HCT116 (cell line): ENCODE measurements around the gene TRIM63. TPM values are rescaled to one million over a fixed set of nuclear protein-coding genes. Genes with fewer than 3 reads are reported as not detected.

Experiments
- ATAC-seq: fragments of 200-7000 bp; cut with Tn5 transposase; 2 replicates; pipeline ENCODE4 v1.9.1; 2020; ENCODE audit warnings: mild to moderate bottlenecking, moderate library complexity
- BruUV-seq: library from RNA; stranded (reverse); fragments of 400-500 nt; replicated peaks from 2 replicates; lab custom pipeline; 2021; lab: Mats Ljungman, UMichigan
- CTCF ChIA-PET: fragments of 300-600 bp; sonication (Branson Sonifier 250); formaldehyde crosslinking; loops from one replicate; lab custom pipeline; 2021; ENCODE audit warnings: antibody characterized with exemption; lab: Charles Lee
- POLR2A ChIA-PET: fragments of 300-600, 350-600 bp; sonication (Branson Sonifier 250); formaldehyde crosslinking; loops from one replicate; lab custom pipeline; 2021; ENCODE audit warnings: antibody characterized with exemption; lab: Charles Lee
- RAD21 ChIA-PET, 2 experiments: fragments of 300-600 bp; sonication (Branson Sonifier 250); formaldehyde crosslinking; loops; one replicate each; lab custom pipeline; 2023; ENCODE audit warnings: low total read pairs in 2 of 2; ENCODE audit not compliant: uncharacterized antibody in 2 of 2, unreplicated experiment in 2 of 2, low non-redundant PET in 1 of 2; lab: Charles Lee
- DNase-seq: peaks from one replicate; pipeline ENCODE4 v3.0.0-alpha.2; 2010; ENCODE audit warnings: low read depth, low spot score
- H2AFZ ChIP-seq: fragments of 200-600 bp; shearing (Covaris generic), sonication (generic); 2 replicates; pipeline ENCODE4 v1.6.1; 2017; ENCODE audit warnings: low read depth, mixed run types, mixed read lengths, antibody characterized with exemption, low read length; ENCODE audit not compliant: poor library complexity, severe bottlenecking
- H3K27ac ChIP-seq: 2 replicates; pipeline ENCODE4 v1.5.1; 2012; ENCODE audit warnings: low read depth, low read length
- H3K27me3 ChIP-seq: fragments of 200-600 bp; sonication (generic); 2 replicates; pipeline ENCODE4 v1.6.1; 2016; ENCODE audit warnings: mixed run types, low read length, mixed read lengths; ENCODE audit not compliant: insufficient read depth
- H3K36me3 ChIP-seq, 2 experiments: fragments of 200-500 bp in 1 of 2; fragments of 200-600 bp in 1 of 2; sonication (Bioruptor generic) in 1 of 2; sonication (generic) in 1 of 2; 2 replicates each; pipeline versions ENCODE4 v1.5.1 to v1.6.1; 2014 to 2016; ENCODE audit warnings: low read length in 2 of 2, inconsistent platforms in 1 of 2, mixed read lengths in 1 of 2, mixed run types in 1 of 2; ENCODE audit not compliant: insufficient read depth in 2 of 2, control insufficient read depth in 1 of 2
- H3K4me1 ChIP-seq, 2 experiments: fragments of 200-600 bp in 1 of 2; sonication (generic) in 1 of 2; 2 replicates each; pipeline versions ENCODE4 v1.5.1 to v1.6.1; 2012 to 2017; ENCODE audit warnings: low read length in 2 of 2, inconsistent platforms in 1 of 2, mild to moderate bottlenecking in 1 of 2, mixed read lengths in 1 of 2, mixed run types in 1 of 2, moderate library complexity in 1 of 2; ENCODE audit not compliant: insufficient read depth in 2 of 2, control insufficient read depth in 1 of 2
- H3K4me2 ChIP-seq: fragments of 200-600 bp; sonication (generic); 2 replicates; pipeline ENCODE4 v1.6.1; 2017; ENCODE audit warnings: mixed run types, low read length, mixed read lengths
- H3K4me3 ChIP-seq, 2 experiments: fragments of 200-600 bp in 1 of 2; sonication (generic) in 1 of 2; replicated peaks in 1 of 2; 2 replicates each; pipeline ENCODE4 v1.5.1; 2011 to 2016; ENCODE audit warnings: low read length in 2 of 2, control low read depth in 1 of 2, low read depth in 1 of 2, mild to moderate bottlenecking in 1 of 2, mixed read lengths in 1 of 2, mixed run types in 1 of 2
- H3K79me2 ChIP-seq: fragments of 200-600 bp; sonication (generic); 2 replicates; pipeline ENCODE4 v1.6.1; 2017; ENCODE audit warnings: mild to moderate bottlenecking, mixed run types, low read length, moderate library complexity, mixed read lengths; ENCODE audit not compliant: insufficient read depth
- H3K9ac ChIP-seq: fragments of 200-600 bp; sonication (generic); 2 replicates; pipeline ENCODE4 v1.6.1; 2016; ENCODE audit warnings: low read length, mixed read lengths
- H3K9me2 ChIP-seq: fragments of 200-600 bp; sonication (generic), shearing (Covaris generic); 2 replicates; pipeline ENCODE4 v1.6.1; 2017; ENCODE audit warnings: mixed run types, mild to moderate bottlenecking, moderate library complexity; ENCODE audit not compliant: insufficient read depth
- H3K9me3 ChIP-seq, 2 experiments: fragments of 200-500 bp in 1 of 2; fragments of 200-600 bp in 1 of 2; sonication (Bioruptor generic) in 1 of 2; sonication (generic) in 1 of 2; 2 replicates each; pipeline ENCODE4 v1.6.1; 2014 to 2017; ENCODE audit warnings: low read length in 2 of 2, mixed read lengths in 2 of 2, inconsistent platforms in 1 of 2, low read depth in 1 of 2, mild to moderate bottlenecking in 1 of 2, mixed run types in 1 of 2, moderate library complexity in 1 of 2; ENCODE audit not compliant: control insufficient read depth in 1 of 2, insufficient read depth in 1 of 2
- H4K20me1 ChIP-seq: fragments of 200-600 bp; sonication (generic), shearing (Covaris generic); 2 replicates; pipeline ENCODE4 v1.6.1; 2017; ENCODE audit warnings: mixed run types, mild to moderate bottlenecking, moderate library complexity; ENCODE audit not compliant: insufficient read depth
- EZH2phosphoT487 ChIP-seq: fragments of 200-600 bp; IDR thresholded peaks from 2 replicates; pipeline ENCODE4 v1.6.1; 2018; ENCODE audit warnings: antibody characterized with exemption, borderline replicate concordance
- TCF7L2 ChIP-seq: IDR thresholded peaks from 2 replicates; pipeline ENCODE4 v1.7.0; 2011; ENCODE audit warnings: borderline replicate concordance, inconsistent platforms; ENCODE audit not compliant: insufficient read depth, insufficient read length; ENCODE audit errors: extremely low read depth
- intact Hi-C: fragments of 100-400 bp; cut with micrococcal nuclease; formaldehyde crosslinking; loops from 2 replicates; pipeline ENCODE4 v1.10.0; 2022
- total RNA-seq: library from RNA; stranded (reverse); gene quantifications from one replicate; pipeline ENCODE4 v1.2.1, GENCODE V29; 2021; ENCODE audit not compliant: unreplicated experiment
- TF ChIP-seq, protein P1 (sequence below), 3 experiments: fragments of 200-600 bp in 1 of 3; sonication (generic) in 1 of 3; IDR thresholded peaks in 2 of 3; conservative IDR thresholded peaks in 1 of 3; 2 replicates each; pipeline ENCODE4 v1.5.1; 2012 to 2017; ENCODE audit warnings: low read depth in 2 of 3, low read length in 2 of 3, antibody characterized with exemption in 1 of 3, borderline replicate concordance in 1 of 3, control low read depth in 1 of 3, mild to moderate bottlenecking in 1 of 3, mixed read lengths in 1 of 3, mixed run types in 1 of 3, moderate library complexity in 1 of 3; ENCODE audit not compliant: insufficient read depth in 1 of 3
- TF ChIP-seq, protein P2 (sequence below): IDR thresholded peaks from 2 replicates; pipeline ENCODE4 v1.6.1; 2012
- TF ChIP-seq, protein P3 (sequence below): IDR thresholded peaks from 2 replicates; pipeline ENCODE4 v1.6.1; 2012; ENCODE audit warnings: low read depth
- TF ChIP-seq, protein P4 (sequence below): IDR thresholded peaks from 2 replicates; pipeline ENCODE4 v1.6.1; 2012

Gene TRIM63
- total RNA-seq, 1 experiment from 2014 or later = not detected

DNA sequence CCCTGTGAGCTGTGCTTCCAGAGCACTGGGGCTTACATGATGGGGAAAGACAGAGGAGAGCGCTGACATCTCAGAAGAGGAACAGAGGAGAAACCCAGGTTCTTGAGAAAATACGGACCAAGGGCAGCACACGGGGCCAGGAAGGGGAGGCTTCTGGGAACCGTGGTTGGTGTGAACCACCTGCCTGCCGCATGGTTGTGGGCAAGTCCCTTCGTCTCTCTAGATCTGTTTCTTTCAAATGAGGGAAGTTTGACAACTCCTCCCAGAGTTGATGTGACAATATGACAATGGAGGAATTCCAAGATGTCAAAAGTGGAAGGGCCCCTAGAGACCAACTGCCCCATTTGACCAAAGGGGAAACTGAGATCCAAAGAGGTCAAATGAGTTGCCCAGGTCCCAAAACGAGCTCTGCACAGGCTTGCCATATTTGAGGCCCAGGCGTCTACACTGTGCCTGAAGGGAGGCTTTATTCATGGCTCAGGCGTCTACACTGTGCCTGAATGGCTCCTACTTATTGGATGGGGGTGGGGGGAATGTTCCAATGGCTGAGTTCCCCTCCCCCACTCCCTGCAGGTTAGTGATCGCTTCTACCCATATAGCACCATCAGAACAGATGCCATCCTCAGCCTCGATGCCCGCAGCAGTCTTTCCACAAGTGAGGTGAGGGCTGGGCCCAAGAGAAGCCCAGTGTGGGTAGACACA, 34.6 kb downstream of the TRIM63 start:
- Histone ChIP-seq H3K27me3 (no peaks in the 10 kb centered on the region), H3K27ac (no peak overlapping the region), H3K9me3 (no peaks in the 10 kb centered on the region), H2AFZ (no peak overlapping the region), H3K9ac (no peak overlapping the region), H3K79me2 (no peaks in the 10 kb centered on the region), H3K4me2 (no peak overlapping the region), H3K4me3 (no peak overlapping the region), H4K20me1 (no peaks in the 10 kb centered on the region), H3K36me3 (no peaks in the 10 kb centered on the region), H3K4me1 (peaks cover 11 to 27% of the 10 kb centered on the region in 2 experiments), H3K9me2 (no peaks in the 10 kb centered on the region)
- BruUV-seq = no TSS peak
- POLR2A ChIA-PET = no interaction called here
- TF ChIP-seq EZH2phosphoT487 (no peak), TCF7L2 (no peak)
- TF ChIP-seq, protein P1, sequence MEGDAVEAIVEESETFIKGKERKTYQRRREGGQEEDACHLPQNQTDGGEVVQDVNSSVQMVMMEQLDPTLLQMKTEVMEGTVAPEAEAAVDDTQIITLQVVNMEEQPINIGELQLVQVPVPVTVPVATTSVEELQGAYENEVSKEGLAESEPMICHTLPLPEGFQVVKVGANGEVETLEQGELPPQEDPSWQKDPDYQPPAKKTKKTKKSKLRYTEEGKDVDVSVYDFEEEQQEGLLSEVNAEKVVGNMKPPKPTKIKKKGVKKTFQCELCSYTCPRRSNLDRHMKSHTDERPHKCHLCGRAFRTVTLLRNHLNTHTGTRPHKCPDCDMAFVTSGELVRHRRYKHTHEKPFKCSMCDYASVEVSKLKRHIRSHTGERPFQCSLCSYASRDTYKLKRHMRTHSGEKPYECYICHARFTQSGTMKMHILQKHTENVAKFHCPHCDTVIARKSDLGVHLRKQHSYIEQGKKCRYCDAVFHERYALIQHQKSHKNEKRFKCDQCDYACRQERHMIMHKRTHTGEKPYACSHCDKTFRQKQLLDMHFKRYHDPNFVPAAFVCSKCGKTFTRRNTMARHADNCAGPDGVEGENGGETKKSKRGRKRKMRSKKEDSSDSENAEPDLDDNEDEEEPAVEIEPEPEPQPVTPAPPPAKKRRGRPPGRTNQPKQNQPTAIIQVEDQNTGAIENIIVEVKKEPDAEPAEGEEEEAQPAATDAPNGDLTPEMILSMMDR (IDR thresholded peaks at IDR 0.05 in 2 of 3, conservative IDR thresholded peaks at IDR 0.05 in 1 of 3; ENCODE audit: borderline replicate concordance in 1 of 3, insufficient read depth in 1 of 3, low read depth in 2 of 3, low read length in 2 of 3) = no peak
- TF ChIP-seq, protein P2, sequence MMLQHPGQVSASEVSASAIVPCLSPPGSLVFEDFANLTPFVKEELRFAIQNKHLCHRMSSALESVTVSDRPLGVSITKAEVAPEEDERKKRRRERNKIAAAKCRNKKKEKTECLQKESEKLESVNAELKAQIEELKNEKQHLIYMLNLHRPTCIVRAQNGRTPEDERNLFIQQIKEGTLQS = no peak
- TF ChIP-seq, protein P3, sequence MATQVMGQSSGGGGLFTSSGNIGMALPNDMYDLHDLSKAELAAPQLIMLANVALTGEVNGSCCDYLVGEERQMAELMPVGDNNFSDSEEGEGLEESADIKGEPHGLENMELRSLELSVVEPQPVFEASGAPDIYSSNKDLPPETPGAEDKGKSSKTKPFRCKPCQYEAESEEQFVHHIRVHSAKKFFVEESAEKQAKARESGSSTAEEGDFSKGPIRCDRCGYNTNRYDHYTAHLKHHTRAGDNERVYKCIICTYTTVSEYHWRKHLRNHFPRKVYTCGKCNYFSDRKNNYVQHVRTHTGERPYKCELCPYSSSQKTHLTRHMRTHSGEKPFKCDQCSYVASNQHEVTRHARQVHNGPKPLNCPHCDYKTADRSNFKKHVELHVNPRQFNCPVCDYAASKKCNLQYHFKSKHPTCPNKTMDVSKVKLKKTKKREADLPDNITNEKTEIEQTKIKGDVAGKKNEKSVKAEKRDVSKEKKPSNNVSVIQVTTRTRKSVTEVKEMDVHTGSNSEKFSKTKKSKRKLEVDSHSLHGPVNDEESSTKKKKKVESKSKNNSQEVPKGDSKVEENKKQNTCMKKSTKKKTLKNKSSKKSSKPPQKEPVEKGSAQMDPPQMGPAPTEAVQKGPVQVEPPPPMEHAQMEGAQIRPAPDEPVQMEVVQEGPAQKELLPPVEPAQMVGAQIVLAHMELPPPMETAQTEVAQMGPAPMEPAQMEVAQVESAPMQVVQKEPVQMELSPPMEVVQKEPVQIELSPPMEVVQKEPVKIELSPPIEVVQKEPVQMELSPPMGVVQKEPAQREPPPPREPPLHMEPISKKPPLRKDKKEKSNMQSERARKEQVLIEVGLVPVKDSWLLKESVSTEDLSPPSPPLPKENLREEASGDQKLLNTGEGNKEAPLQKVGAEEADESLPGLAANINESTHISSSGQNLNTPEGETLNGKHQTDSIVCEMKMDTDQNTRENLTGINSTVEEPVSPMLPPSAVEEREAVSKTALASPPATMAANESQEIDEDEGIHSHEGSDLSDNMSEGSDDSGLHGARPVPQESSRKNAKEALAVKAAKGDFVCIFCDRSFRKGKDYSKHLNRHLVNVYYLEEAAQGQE = no peak
- TF ChIP-seq, protein P4, sequence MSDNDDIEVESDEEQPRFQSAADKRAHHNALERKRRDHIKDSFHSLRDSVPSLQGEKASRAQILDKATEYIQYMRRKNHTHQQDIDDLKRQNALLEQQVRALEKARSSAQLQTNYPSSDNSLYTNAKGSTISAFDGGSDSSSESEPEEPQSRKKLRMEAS = no peak
- DNase-seq = no peak
- RAD21 ChIA-PET = no interaction called here
- CTCF ChIA-PET = no interaction called here
- intact Hi-C loops = no loop called here
- no peak for ATAC-seq
